Endodermal cell (in vitro differentiated cells): ENCODE results near the gene GSX2. TPM values are rescaled to one million over a fixed set of nuclear protein-coding genes. Genes with fewer than 3 reads are reported as not detected.
A peak's percentile ranks its signal among the peaks of the same experiment; 100 is the strongest.

Experiments
- DNase-seq: peaks from one replicate; pipeline ENCODE4 v3.0.0-alpha.2; 2017
- H3K27ac ChIP-seq: 2 replicates; pipeline ENCODE4 v1.5.1; 2013; ENCODE audit warnings: mild to moderate bottlenecking, low read depth, low read length, moderate library complexity
- H3K27me3 ChIP-seq: 2 replicates; pipeline ENCODE4 v1.6.1; 2013; ENCODE audit warnings: mild to moderate bottlenecking, low read length, moderate library complexity; ENCODE audit not compliant: insufficient read depth, control insufficient read depth, poor library complexity, severe bottlenecking
- H3K36me3 ChIP-seq: 2 replicates; pipeline ENCODE4 v1.7.0; 2013; ENCODE audit warnings: mild to moderate bottlenecking, low read length, moderate library complexity; ENCODE audit not compliant: control insufficient read depth, insufficient read depth
- H3K4me1 ChIP-seq: one replicate; pipeline ENCODE4 v1.7.0; 2013; ENCODE audit warnings: low read length; ENCODE audit not compliant: control insufficient read depth, insufficient read depth
- H3K4me3 ChIP-seq: 2 replicates; pipeline ENCODE4 v1.5.1; 2013; ENCODE audit warnings: mild to moderate bottlenecking, low read length, moderate library complexity
- H3K9ac ChIP-seq: 2 replicates; pipeline ENCODE4 v1.6.1; 2013; ENCODE audit warnings: mild to moderate bottlenecking, low read length, moderate library complexity; ENCODE audit not compliant: poor library complexity, severe bottlenecking; ENCODE audit errors: extremely low read depth
- H3K9me3 ChIP-seq: 2 replicates; pipeline ENCODE4 v1.6.1; 2013; ENCODE audit warnings: mild to moderate bottlenecking, low read length, moderate library complexity; ENCODE audit not compliant: control insufficient read depth
- H3K27ac Mint-ChIP-seq: 2 replicates; pipeline ENCODE4 v1.8.0; 2020; ENCODE audit warnings: mixed read lengths
- H3K27me3 Mint-ChIP-seq: 2 replicates; pipeline ENCODE4 v1.8.0; 2021; ENCODE audit warnings: mild to moderate bottlenecking, mixed read lengths; ENCODE audit not compliant: insufficient read depth
- H3K36me3 Mint-ChIP-seq: 2 replicates; pipeline ENCODE4 v1.8.0; 2020; ENCODE audit warnings: low read depth, mixed read lengths
- H3K4me1 Mint-ChIP-seq: 2 replicates; pipeline ENCODE4 v1.8.0; 2020; ENCODE audit warnings: mixed read lengths
- H3K4me3 Mint-ChIP-seq: 2 replicates; pipeline ENCODE4 v1.8.0; 2020; ENCODE audit warnings: mild to moderate bottlenecking, moderate library complexity, mixed read lengths
- H3K9me3 Mint-ChIP-seq: 2 replicates; pipeline ENCODE4 v1.8.0; 2020; ENCODE audit warnings: mild to moderate bottlenecking, mixed read lengths
- WGBS, 2 experiments: methylation state at CpG; one replicate each; pipeline versions ENCODE4 v1.1.5 to v1.1.7; 2013; ENCODE audit warnings: missing lambda C conversion rate in 2 of 2, mixed read lengths in 1 of 2; ENCODE audit not compliant: insufficient coverage in 1 of 2, insufficient read length in 1 of 2; 5-methylcytosine and 5-hydroxymethylcytosine counted together
- total RNA-seq, 2 donors: library from RNA; stranded (reverse); fragmentation: NEBNext Ultra II Directional in 1 of 2; extraction: Animal tissue kit (Norgen Biotek cat#: 25700) in 1 of 2; gene quantifications; 2 replicates in 1 of 2; 3 replicates in 1 of 2; pipeline ENCODE4 v1.2.1, GENCODE V29; 2021
- TF ChIP-seq, protein P1 (sequence below): fragments of 200-600 bp; sonication (generic); conservative IDR thresholded peaks from 2 replicates; pipeline ENCODE4 v1.5.0; 2021; ENCODE audit warnings: antibody characterized with exemption, mild to moderate bottlenecking

Gene GSX2
- total RNA-seq, 2 donors from 2014 or later, result not detected

DNA sequence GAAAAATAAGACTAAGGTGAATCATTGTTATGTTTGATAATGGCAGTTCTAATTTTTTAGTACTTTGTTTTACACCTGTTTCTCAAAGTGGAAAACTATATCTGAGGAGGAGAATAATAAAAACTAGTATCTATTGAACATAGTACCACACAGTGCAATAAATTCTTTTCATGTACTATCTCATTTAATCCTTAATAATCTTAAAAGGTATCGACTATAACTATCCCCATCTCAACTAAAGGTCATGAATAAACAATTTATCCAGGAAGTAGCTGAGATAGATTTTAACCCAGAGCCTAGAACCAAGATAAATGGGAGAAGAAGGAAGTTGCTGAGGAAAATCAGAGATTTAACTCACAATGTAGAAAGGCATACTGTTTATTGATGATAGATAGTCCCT lies 38.1 kb upstream of the GSX2 start:
- Histone ChIP-seq H3K4me1 (peaks cover 7% of the 10 kb centered on the region), H3K36me3 (no peaks in the 10 kb centered on the region), H3K4me3 (peak overlapping the region; percentile 30), H3K9ac (no peak overlapping the region), H3K27me3 (no peaks in the 10 kb centered on the region), H3K9me3 (no peaks in the 10 kb centered on the region), H3K27ac (no peak overlapping the region)
- no peak overlapping the region for H3K4me3 Mint-ChIP-seq
- TF ChIP-seq, protein P1, sequence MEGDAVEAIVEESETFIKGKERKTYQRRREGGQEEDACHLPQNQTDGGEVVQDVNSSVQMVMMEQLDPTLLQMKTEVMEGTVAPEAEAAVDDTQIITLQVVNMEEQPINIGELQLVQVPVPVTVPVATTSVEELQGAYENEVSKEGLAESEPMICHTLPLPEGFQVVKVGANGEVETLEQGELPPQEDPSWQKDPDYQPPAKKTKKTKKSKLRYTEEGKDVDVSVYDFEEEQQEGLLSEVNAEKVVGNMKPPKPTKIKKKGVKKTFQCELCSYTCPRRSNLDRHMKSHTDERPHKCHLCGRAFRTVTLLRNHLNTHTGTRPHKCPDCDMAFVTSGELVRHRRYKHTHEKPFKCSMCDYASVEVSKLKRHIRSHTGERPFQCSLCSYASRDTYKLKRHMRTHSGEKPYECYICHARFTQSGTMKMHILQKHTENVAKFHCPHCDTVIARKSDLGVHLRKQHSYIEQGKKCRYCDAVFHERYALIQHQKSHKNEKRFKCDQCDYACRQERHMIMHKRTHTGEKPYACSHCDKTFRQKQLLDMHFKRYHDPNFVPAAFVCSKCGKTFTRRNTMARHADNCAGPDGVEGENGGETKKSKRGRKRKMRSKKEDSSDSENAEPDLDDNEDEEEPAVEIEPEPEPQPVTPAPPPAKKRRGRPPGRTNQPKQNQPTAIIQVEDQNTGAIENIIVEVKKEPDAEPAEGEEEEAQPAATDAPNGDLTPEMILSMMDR, result no peak
- WGBS, 2 experiments, result 86% methylated on average over 1 of the region's 1 CpG; no CpG with 5 or more reads in 1 of the 2 experiments
- H3K36me3 Mint-ChIP-seq, result no peaks in the 10 kb centered on the region
- DNase-seq, result no peak
- no peaks in the 10 kb centered on the region for H3K9me3 Mint-ChIP-seq
- H3K27me3 Mint-ChIP-seq, result no peaks in the 10 kb centered on the region
- H3K27ac Mint-ChIP-seq, result no peak overlapping the region
- peaks cover 37% of the 10 kb centered on the region for H3K4me1 Mint-ChIP-seq

DNA sequence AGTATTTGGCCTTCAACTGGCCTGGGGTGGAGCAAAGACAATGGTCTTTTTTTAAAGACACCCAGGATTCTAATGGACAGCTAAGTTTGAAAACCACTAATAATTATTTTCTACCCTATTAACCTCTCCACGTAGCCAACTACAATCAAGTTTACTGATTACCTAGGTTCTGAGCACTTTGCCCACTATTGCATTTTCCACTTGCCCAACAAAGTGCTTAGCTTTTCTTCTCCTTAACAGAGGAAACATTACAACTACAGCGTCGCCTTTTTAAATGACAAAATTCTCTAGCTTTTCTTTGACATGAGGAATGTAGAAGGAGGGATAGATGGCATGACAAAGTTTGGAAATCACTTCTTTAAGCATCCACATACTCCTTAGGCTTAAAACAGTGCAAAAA lies 37.6 kb upstream of the GSX2 start:
- no peaks in the 10 kb centered on the region for H3K36me3 Mint-ChIP-seq
- peak overlapping the region; percentile 90 for H3K4me3 Mint-ChIP-seq
- H3K4me1 Mint-ChIP-seq, result peaks cover 42% of the 10 kb centered on the region
- Histone ChIP-seq H3K4me3 (peak overlapping the region; percentile 90), H3K4me1 (peaks cover 8% of the 10 kb centered on the region), H3K27me3 (no peaks in the 10 kb centered on the region), H3K9me3 (no peaks in the 10 kb centered on the region), H3K36me3 (no peaks in the 10 kb centered on the region), H3K9ac (no peak overlapping the region), H3K27ac (no peak overlapping the region)
- H3K27me3 Mint-ChIP-seq, result no peaks in the 10 kb centered on the region
- WGBS, 2 experiments, result 67 to 68% methylated on average over 1 of the region's 3 CpGs
- no peaks in the 10 kb centered on the region for H3K9me3 Mint-ChIP-seq
- TF ChIP-seq, protein P1, result no peak
- no peak overlapping the region for H3K27ac Mint-ChIP-seq
- DNase-seq, result no peak

DNA sequence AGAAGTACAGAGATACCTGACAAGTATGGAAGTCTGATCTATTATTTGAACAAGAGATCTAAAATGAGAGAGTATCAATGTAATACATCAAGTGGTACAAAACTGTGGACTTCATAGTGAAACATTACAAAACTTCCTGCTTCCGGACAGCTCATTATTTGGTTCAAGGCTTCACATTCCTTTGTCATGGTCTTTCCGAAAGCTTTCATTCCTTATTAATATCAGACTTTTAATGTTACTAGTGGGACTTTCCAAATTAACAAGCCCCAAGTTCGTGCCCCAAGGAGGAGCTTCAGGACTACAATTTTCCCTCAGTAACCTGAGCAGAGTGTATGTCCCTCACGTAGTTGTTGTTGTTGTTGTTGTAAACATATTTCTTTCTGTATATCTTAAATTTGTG lies 36.7 kb upstream of the GSX2 start:
- Histone ChIP-seq H3K9ac (peak overlapping the region; percentile 85), H3K27ac (no peak overlapping the region), H3K27me3 (no peaks in the 10 kb centered on the region), H3K9me3 (no peaks in the 10 kb centered on the region), H3K4me1 (peaks cover 11% of the 10 kb centered on the region), H3K4me3 (peak overlapping the region; percentile 90), H3K36me3 (no peaks in the 10 kb centered on the region)
- Mint-ChIP-seq H3K9me3 (no peaks in the 10 kb centered on the region), H3K36me3 (no peaks in the 10 kb centered on the region), H3K4me1 (peaks cover 44% of the 10 kb centered on the region), H3K4me3 (peak overlapping the region; percentile 90), H3K27me3 (no peaks in the 10 kb centered on the region), H3K27ac (peak overlapping the region; percentile 93)
- 35 to 59% methylated on average over 2 to 3 of the region's 4 CpGs for WGBS, 2 experiments
- TF ChIP-seq, protein P1, result no peak
- DNase-seq, result no peak
